ENCODE results near the gene ENTPD1.

DNA sequence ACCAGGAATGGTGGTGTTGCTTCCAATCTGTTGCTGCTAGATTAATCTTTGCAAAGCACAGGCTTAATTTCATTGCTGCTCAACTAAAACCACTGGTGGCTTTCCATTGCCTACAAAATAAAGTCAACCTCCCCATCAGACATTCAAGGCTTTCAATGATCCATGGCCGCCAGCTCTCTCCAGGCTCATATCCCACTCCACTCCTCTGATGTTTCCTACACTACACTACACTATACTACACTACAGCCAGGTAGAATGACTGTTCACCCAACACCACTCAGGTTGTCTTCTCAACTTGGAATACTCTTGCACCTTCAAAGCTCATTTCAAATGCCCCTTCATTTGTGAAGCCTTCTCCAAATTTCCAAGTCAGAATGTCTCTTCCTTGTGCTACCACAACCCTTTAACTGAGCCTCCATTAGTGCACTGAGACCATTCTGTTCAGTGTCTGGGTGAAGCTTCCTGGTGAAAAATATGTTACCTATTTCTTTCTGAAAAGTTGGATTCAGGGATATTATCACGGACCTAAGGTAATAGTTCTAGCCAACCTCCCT is 116.3 kb downstream of the ENTPD1 start:
- TF ChIP-seq, protein P1, sequence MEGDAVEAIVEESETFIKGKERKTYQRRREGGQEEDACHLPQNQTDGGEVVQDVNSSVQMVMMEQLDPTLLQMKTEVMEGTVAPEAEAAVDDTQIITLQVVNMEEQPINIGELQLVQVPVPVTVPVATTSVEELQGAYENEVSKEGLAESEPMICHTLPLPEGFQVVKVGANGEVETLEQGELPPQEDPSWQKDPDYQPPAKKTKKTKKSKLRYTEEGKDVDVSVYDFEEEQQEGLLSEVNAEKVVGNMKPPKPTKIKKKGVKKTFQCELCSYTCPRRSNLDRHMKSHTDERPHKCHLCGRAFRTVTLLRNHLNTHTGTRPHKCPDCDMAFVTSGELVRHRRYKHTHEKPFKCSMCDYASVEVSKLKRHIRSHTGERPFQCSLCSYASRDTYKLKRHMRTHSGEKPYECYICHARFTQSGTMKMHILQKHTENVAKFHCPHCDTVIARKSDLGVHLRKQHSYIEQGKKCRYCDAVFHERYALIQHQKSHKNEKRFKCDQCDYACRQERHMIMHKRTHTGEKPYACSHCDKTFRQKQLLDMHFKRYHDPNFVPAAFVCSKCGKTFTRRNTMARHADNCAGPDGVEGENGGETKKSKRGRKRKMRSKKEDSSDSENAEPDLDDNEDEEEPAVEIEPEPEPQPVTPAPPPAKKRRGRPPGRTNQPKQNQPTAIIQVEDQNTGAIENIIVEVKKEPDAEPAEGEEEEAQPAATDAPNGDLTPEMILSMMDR (IDR thresholded peaks at IDR 0.05; ENCODE audit: borderline replicate concordance, extremely low read depth, low read length, poor library complexity, severe bottlenecking) = no peak
- TF ChIP-seq EZH2 (IDR thresholded peaks at IDR 0.05; ENCODE audit: borderline replicate concordance, low read depth, low read length, severe bottlenecking) = no peak
